G401 (cell line): ENCODE results near the gene RREB1. TPM values are rescaled to one million over a fixed set of nuclear protein-coding genes. Genes with fewer than 3 reads are reported as not detected.

Experiments
- DNase-seq: peaks from one replicate; pipeline ENCODE4 v3.0.0-alpha.2; 2015; ENCODE audit warnings: low spot score
- in situ Hi-C: cut with HindIII; loops from 2 replicates; pipeline ENCODE4 v1.10.0; 2016; ENCODE audit warnings: low sequenced_read_pairs, mixed read lengths
- total RNA-seq: library from RNA; depleted of rRNA; stranded (reverse); fragments of >200 nt; shearing (Covaris generic); gene quantifications from 2 replicates; pipeline ENCODE4 v1.2.3, GENCODE V29; 2014

The RREB1 gene
- total RNA-seq, 1 experiment from 2014 or later: 8.5 TPM

DNA sequence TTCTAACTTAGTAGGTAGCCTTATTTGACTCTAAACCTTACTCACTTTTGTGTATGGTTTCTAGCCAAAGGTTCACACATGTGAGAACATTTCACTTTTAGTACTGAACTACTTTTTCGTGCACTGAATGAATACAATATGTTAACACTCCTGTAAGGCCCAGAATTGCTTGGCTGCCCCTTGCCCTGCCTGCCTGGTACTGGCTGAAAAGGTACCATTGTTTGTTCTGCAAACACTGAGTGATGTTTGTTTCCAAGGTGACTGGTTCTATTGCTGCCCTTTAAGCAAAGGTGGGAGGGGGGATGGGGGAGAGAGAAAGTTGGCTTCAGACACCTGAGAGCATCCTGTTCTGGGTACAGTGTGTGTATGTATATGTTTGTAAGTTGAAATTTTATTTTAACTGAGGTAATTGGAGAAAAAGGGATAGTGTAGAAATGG lies 31.2 kb downstream of the RREB1 start:
- in situ Hi-C loops: no loop called here
- no peak for DNase-seq

GRCh38 chr6:7139835-7140470 lies 32.2 kb downstream of the RREB1 start:
- DNase-seq: no peak
- in situ Hi-C loops: no loop called here

- DNase-seq: peak; percentile 68
- in situ Hi-C loops: no loop called here
Observed at GRCh38 chr6:7140631-7141378, 33.0 kb downstream of the RREB1 start.

GRCh38 chr6:7142228-7142801 lies 34.6 kb downstream of the RREB1 start:
- in situ Hi-C loops: no loop called here
- DNase-seq: no peak

GRCh38 chr6:7142918-7143475 lies 35.2 kb downstream of the RREB1 start:
- no peak for DNase-seq
- in situ Hi-C loops: no loop called here

GRCh38 chr6:7143476-7143974 lies 35.8 kb downstream of the RREB1 start:
- in situ Hi-C loops: no loop called here
- DNase-seq: peak; percentile 27

DNA sequence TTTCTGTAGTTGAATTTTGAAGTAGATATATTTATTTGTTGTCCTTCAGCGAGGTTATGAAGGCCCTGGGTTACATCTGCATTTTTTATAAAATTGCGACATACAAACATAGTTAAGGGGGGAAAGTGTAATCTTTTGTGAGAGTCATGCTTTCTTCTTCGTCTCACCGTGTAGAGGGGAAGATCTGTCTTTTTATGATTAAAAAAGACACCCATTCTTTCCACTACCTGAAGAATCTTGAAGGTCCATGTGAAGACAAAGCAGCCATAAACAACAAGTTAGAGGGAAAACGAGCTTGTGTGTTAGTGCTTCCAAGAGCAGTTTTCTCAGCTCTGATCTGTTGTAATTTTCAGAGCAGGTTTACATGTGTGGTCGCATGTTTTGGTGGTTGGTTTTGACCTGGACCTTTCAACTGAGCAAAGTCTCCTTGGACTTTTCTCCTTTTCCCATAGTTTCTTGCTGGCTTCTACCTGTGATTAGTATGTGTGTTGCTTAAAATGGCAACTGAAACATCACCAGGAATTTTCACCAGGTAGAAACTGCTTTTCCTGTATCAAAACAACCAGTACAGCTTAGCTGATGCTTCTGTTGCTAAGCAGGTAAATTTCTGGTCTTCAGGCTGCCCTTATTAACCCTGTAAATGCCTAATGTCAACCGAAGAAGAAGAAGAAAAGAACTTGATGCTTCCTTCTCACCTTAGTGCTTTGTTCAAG lies 37.3 kb downstream of the RREB1 start:
- no peak for DNase-seq
- in situ Hi-C loops: no loop called here

DNA sequence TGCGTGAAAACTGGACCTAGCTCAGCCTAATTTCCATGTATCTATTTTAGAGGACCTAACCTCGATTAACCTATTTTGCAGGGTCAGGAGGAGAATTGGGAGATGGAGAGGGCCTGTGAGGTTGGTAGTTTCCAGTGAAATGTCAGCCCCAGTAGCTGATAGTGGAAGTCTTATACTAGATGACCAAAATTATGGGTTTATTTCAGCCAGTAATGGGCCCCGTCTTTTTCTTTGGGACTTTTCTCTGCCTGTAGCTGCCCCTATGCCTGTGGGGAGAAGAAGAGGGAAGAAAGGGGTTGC lies 37.8 kb downstream of the RREB1 start:
- DNase-seq: no peak
- in situ Hi-C loops: no loop called here

- in situ Hi-C loops: no loop called here
- DNase-seq: no peak
Observed at GRCh38 chr6:7145885-7146828, 38.4 kb downstream of the RREB1 start.

DNA sequence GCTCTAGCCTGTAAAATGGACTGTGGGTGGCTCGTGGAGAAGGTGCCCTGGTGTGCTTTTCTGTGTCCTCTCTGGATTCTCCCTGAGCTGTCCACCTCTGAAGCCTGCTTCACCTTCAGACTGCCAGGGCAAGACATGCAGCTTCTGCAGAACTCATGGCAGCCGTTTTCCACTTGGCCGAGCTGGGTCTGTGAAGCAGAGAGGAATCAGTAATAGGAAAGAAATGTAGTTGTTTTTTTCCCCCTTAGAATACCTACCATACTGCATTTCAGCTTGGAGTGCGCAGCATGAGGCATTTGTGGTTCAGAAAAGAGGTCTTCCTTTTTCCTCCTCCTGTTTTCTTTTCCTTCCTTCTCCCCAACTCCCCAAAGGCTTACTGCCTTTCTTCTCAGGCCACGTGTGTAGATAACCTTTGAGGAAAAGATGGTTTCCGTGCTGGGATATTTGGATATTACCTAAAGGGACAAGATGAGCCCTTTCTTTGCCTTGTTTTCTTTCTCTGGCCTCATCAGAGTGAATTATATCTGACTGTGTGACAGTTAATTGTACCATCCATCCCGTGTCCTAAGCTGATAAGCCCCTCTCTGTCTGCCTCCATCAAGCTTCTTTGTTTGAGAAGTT lies 39.4 kb downstream of the RREB1 start:
- in situ Hi-C loops: no loop called here
- DNase-seq: no peak

DNA sequence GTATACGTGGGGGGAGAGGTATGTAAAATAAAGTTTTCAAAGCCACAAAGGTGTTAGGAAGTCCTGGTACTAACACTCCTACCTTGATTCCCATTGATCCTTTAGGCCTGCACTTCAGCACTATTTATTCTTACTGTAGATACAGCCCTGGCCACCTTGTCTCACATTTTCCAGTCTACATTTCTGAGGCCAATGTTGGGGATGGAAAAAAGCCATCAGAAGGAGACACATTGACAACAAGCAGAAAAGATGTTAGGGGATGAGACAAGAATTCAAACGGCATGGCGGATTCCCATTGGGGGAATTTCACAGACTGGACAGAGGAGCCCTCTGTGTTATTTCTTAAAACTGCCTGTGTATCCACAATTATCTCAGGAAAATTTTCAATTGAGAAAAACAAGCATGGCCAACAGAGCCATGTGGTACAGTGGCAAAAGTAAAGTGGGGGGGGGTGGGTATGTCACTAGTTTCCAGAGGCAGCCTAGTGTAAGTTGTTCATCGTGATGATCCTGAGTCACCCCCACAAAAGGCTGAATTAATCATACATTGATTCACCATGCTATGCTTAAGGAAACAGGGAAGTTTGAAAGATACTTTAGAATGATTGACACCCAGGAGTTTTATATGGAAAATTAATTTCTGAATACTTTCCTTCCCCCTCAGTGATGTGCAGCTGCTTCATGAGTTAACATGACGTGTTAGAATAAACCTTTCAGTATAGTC lies 40.5 kb downstream of the RREB1 start:
- no peak for DNase-seq
- in situ Hi-C loops: no loop called here

GRCh38 chr6:7150381-7151064 lies 42.8 kb downstream of the RREB1 start:
- DNase-seq: no peak
- in situ Hi-C loops: no loop called here

DNA sequence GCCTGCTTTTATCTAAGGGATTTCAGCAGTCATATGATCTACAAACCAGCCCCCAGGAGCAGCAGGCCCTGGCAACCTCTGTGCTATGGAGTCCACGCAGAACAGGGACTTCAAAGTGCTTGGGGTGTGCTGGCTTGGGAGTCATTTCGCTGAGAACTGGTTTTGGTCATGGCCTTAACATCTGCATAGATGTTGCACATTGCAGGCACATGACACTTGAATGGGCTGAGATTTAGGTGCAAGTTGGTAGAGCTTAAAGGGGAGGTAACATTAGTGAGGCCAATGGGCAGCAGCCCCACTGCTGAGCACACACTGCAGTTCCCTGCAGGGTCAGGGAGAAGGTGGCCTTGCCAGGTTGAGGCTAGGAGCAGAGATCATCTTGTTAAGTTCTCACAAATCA lies 43.6 kb downstream of the RREB1 start:
- no peak for DNase-seq
- in situ Hi-C loops: no loop called here

DNA sequence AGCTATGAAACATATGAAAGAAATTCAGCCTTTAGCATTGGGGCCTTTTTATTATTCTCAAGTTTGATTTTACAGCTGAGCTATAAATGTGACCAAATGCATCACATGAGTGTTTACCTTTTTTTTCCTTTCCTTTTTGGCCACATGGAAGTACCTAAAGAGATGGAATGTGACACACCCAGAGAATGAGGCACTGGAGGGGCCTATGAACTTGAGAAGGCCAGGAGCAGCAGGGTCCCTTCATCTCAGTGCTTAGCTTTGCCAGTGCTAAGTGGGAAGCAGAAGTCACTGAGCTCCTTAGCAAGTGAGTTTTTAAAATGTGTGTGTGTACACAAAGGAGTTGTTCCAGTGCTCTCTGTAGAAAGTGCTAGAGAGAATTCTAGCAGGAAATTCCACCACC lies 44.7 kb downstream of the RREB1 start:
- DNase-seq: no peak
- in situ Hi-C loops: no loop called here

GRCh38 chr6:7153789-7154188 lies 46.0 kb downstream of the RREB1 start:
- no peak for DNase-seq
- in situ Hi-C loops: no loop called here

DNA sequence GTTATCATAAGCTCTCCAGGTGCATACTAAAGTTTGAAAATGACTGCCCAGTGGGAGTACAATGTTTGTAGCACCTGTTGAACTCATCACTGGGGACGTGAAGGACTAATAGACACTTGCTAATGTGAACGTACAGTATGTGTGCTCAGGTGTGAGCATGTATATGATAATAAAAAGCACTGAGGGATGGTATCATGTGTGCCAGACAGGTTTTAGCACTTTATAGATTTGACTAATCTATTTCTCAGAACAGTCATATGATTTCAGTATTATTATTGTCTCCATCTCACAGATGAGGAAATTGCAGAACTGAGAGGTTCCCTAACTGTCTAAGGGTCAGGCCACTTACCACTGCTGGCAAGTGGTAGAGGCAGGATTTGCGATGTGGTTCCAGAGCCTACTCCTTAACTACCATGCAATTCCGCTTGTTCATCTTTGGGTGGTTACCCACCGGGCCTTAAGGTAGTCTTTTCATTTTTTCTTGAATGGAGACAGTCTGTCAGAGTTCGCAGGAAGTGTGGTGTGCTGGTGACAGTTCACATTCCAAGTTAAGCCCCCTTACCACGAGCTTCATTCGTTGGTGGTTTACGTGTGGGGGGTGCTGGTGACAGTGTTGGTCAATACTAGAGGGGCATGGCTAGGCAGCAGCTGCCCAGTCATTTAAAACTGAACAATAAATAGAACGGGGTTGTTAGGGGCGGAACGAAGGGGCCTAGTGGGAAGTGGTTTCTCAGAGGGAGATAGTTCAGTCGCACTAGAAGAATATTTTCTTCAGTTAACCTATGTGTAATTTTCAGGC lies 46.8 kb downstream of the RREB1 start:
- in situ Hi-C loops: no loop called here
- DNase-seq: no peak
